Measurements from ENCODE around the gene FZD4.

GRCh38 chr11:86932924-86933875 lies 22.0 kb downstream of the FZD4 start:
- no peak for TF ChIP-seq CTCF (IDR thresholded peaks at IDR 0.05 in 2 of 3, conservative IDR thresholded peaks at IDR 0.05 in 1 of 3; ENCODE audit: borderline replicate concordance in 1 of 3, insufficient read depth in 1 of 3, low read depth in 2 of 3, low read length in 2 of 3)
- TF ChIP-seq, protein P1, sequence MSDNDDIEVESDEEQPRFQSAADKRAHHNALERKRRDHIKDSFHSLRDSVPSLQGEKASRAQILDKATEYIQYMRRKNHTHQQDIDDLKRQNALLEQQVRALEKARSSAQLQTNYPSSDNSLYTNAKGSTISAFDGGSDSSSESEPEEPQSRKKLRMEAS (IDR thresholded peaks at IDR 0.05) = no peak
- no peak for TF ChIP-seq EZH2phosphoT487 (IDR thresholded peaks at IDR 0.05; ENCODE audit: borderline replicate concordance)
- TF ChIP-seq ZNF274 (IDR thresholded peaks at IDR 0.05; ENCODE audit: low read depth, low read length) = no peak
- TF ChIP-seq EZH2 (IDR thresholded peaks at IDR 0.05) = no peak
- TF ChIP-seq POLR2A (IDR thresholded peaks at IDR 0.05; ENCODE audit: borderline replicate concordance, extremely low read depth, insufficient read depth, insufficient read length) = no peak
- no peak for TF ChIP-seq TCF7L2 (IDR thresholded peaks at IDR 0.05; ENCODE audit: borderline replicate concordance, extremely low read depth, insufficient read depth, insufficient read length)
- TF ChIP-seq, protein P2, sequence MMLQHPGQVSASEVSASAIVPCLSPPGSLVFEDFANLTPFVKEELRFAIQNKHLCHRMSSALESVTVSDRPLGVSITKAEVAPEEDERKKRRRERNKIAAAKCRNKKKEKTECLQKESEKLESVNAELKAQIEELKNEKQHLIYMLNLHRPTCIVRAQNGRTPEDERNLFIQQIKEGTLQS (IDR thresholded peaks at IDR 0.05) = no peak
- TF ChIP-seq EGR1 (IDR thresholded peaks at IDR 0.05; ENCODE audit: low read depth) = no peak
